ENCODE data around the gene BRME1. TPM values are rescaled to one million over a fixed set of nuclear protein-coding genes. Genes with fewer than 3 reads are reported as not detected.

BRME1 gene
- total RNA-seq, 1 donor from 2014 or later = 0.68 TPM

- Mint-ChIP-seq H3K4me1 (ENCODE audit: low read depth, unreplicated experiment) (no peaks in the 10 kb centered on the region), H3K9me3 (ENCODE audit: unreplicated experiment) (no peaks in the 10 kb centered on the region), H3K36me3 (ENCODE audit: low read depth, unreplicated experiment) (peaks cover 33% of the 10 kb centered on the region), H3K27me3 (ENCODE audit: low read depth, unreplicated experiment) (no peaks in the 10 kb centered on the region), H3K4me3 (ENCODE audit: unreplicated experiment) (no peak overlapping the region), H3K27ac (ENCODE audit: unreplicated experiment) (no peak overlapping the region)
- Histone ChIP-seq H4K20me1 (ENCODE audit: insufficient read depth, low read length) (no peaks in the 10 kb centered on the region), H3K4me1 (ENCODE audit: insufficient read depth, low read length) (no peaks in the 10 kb centered on the region), H3K9me3 (ENCODE audit: insufficient read depth, low read depth, low read length) (peaks cover 7% of the 10 kb centered on the region), H3K36me3 (ENCODE audit: insufficient read depth, low read length) (peaks cover 3% of the 10 kb centered on the region), H3K4me3 (ENCODE audit: insufficient read depth, low read depth, low read length) (no peak overlapping the region), H2AFZ (ENCODE audit: low read depth, low read length) (no peak overlapping the region), H3K9ac (ENCODE audit: low read length) (no peak overlapping the region), H3K27ac (ENCODE audit: low read depth, low read length) (no peak overlapping the region), H3K27me3 (ENCODE audit: insufficient read depth, low read length) (no peaks in the 10 kb centered on the region), H3K4me2 (ENCODE audit: low read length) (no peak overlapping the region), H3K79me2 (ENCODE audit: insufficient read depth, low read length) (no peaks in the 10 kb centered on the region)
- DNase-seq (ENCODE audit: low read depth) = no peak
- TF ChIP-seq CTCF (IDR thresholded peaks at IDR 0.05; ENCODE audit: insufficient read depth, low read depth, low read length) = no peak
- FAIRE-seq = no peak
These were observed 14.6 kb upstream of the BRME1 start for GRCh38 chr19:13920524-13920923.

- no peak for FAIRE-seq
- Histone ChIP-seq H3K27me3 (ENCODE audit: insufficient read depth, low read length) (no peaks in the 10 kb centered on the region), H3K79me2 (ENCODE audit: insufficient read depth, low read length) (no peaks in the 10 kb centered on the region), H3K4me2 (ENCODE audit: low read length) (no peak overlapping the region), H3K36me3 (ENCODE audit: insufficient read depth, low read length) (no peaks in the 10 kb centered on the region), H3K27ac (ENCODE audit: low read depth, low read length) (no peak overlapping the region), H3K9me3 (ENCODE audit: insufficient read depth, low read depth, low read length) (peaks cover 7% of the 10 kb centered on the region), H4K20me1 (ENCODE audit: insufficient read depth, low read length) (no peaks in the 10 kb centered on the region), H3K9ac (ENCODE audit: low read length) (no peak overlapping the region), H2AFZ (ENCODE audit: low read depth, low read length) (no peak overlapping the region), H3K4me3 (ENCODE audit: insufficient read depth, low read depth, low read length) (no peak overlapping the region), H3K4me1 (ENCODE audit: insufficient read depth, low read length) (no peaks in the 10 kb centered on the region)
- H3K9me3 Mint-ChIP-seq (ENCODE audit: unreplicated experiment) = no peaks in the 10 kb centered on the region
- no peak for TF ChIP-seq EZH2 (IDR thresholded peaks at IDR 0.05; ENCODE audit: insufficient read depth, low read length)
- TF ChIP-seq CTCF (IDR thresholded peaks at IDR 0.05; ENCODE audit: insufficient read depth, low read depth, low read length) = no peak
- no peaks in the 10 kb centered on the region for H3K4me1 Mint-ChIP-seq (ENCODE audit: low read depth, unreplicated experiment)
- no peak overlapping the region for H3K4me3 Mint-ChIP-seq (ENCODE audit: unreplicated experiment)
- no peaks in the 10 kb centered on the region for H3K27me3 Mint-ChIP-seq (ENCODE audit: low read depth, unreplicated experiment)
- H3K36me3 Mint-ChIP-seq (ENCODE audit: low read depth, unreplicated experiment) = peaks cover 38% of the 10 kb centered on the region
- no peak overlapping the region for H3K27ac Mint-ChIP-seq (ENCODE audit: unreplicated experiment)
- DNase-seq (ENCODE audit: low read depth) = no peak
These were observed 13.0 kb upstream of the BRME1 start for GRCh38 chr19:13918726-13919411.

- peaks cover 33% of the 10 kb centered on the region for H3K36me3 Mint-ChIP-seq (ENCODE audit: low read depth, unreplicated experiment)
- Histone ChIP-seq H3K4me1 (ENCODE audit: insufficient read depth, low read length) (no peaks in the 10 kb centered on the region), H3K27ac (ENCODE audit: low read depth, low read length) (no peak overlapping the region), H2AFZ (ENCODE audit: low read depth, low read length) (no peak overlapping the region), H3K27me3 (ENCODE audit: insufficient read depth, low read length) (no peaks in the 10 kb centered on the region), H3K4me2 (ENCODE audit: low read length) (no peak overlapping the region), H3K9me3 (ENCODE audit: insufficient read depth, low read depth, low read length) (peaks cover 7% of the 10 kb centered on the region), H3K4me3 (ENCODE audit: insufficient read depth, low read depth, low read length) (no peak overlapping the region), H3K79me2 (ENCODE audit: insufficient read depth, low read length) (no peaks in the 10 kb centered on the region), H3K9ac (ENCODE audit: low read length) (no peak overlapping the region), H4K20me1 (ENCODE audit: insufficient read depth, low read length) (no peaks in the 10 kb centered on the region), H3K36me3 (ENCODE audit: insufficient read depth, low read length) (no peaks in the 10 kb centered on the region)
- no peaks in the 10 kb centered on the region for H3K9me3 Mint-ChIP-seq (ENCODE audit: unreplicated experiment)
- H3K4me3 Mint-ChIP-seq (ENCODE audit: unreplicated experiment) = no peak overlapping the region
- TF ChIP-seq EZH2 (IDR thresholded peaks at IDR 0.05; ENCODE audit: insufficient read depth, low read length) = no peak
- FAIRE-seq (no peak), DNase-seq (ENCODE audit: low read depth) (no peak)
- H3K27me3 Mint-ChIP-seq (ENCODE audit: low read depth, unreplicated experiment) = no peaks in the 10 kb centered on the region
- no peak overlapping the region for H3K27ac Mint-ChIP-seq (ENCODE audit: unreplicated experiment)
- H3K4me1 Mint-ChIP-seq (ENCODE audit: low read depth, unreplicated experiment) = no peaks in the 10 kb centered on the region
These were observed 12.0 kb upstream of the BRME1 start for GRCh38 chr19:13917888-13918406.
